Gastroesophageal sphincter (tissue), 4 donors: Measurements from ENCODE around the gene SUN5. TPM values are rescaled to one million over a fixed set of nuclear protein-coding genes. Genes with fewer than 3 reads are reported as not detected.
"Not testable (repeated sequence)": the region's sequence is repeated elsewhere in the genome, so short reads cannot be mapped to it uniquely, and the experiment has no call there.

Experiments used
- ATAC-seq: fragments of 150-250 bp; one replicate; pipeline ENCODE4 v1.9.1; 2016; ENCODE audit warnings: mild to moderate bottlenecking, moderate library complexity
- H3K27ac ChIP-seq, 4 donors: fragments of 200-600 bp; sonication (generic) in 3 of 4; 1 replicate in 3 of 4; 2 replicates in 1 of 4; pipeline ENCODE4 v1.5.1; 2016 to 2019
- H3K27me3 ChIP-seq: fragments of 200-600 bp; sonication (generic); one replicate; pipeline ENCODE4 v1.5.1; 2019
- H3K36me3 ChIP-seq, 2 donors: fragments of 200-600 bp; sonication (generic); one replicate each; pipeline ENCODE4 v1.5.1; 2019; ENCODE audit warnings: control low read depth in 1 of 2
- H3K4me1 ChIP-seq, 3 donors: fragments of 200-600 bp; sonication (generic); 1 replicate in 2 of 3; 2 replicates in 1 of 3; pipeline ENCODE4 v1.5.1; 2016 to 2019; ENCODE audit warnings: control low read depth in 2 of 3
- H3K4me3 ChIP-seq, 2 donors: fragments of 200-600 bp; sonication (generic); one replicate each; pipeline ENCODE4 v1.5.1; 2019; ENCODE audit warnings: mild to moderate bottlenecking in 1 of 2, moderate library complexity in 1 of 2
- H3K9me3 ChIP-seq, 3 donors: fragments of 200-600 bp; sonication (generic); one replicate each; pipeline ENCODE4 v1.5.1; 2017 to 2019; ENCODE audit warnings: control low read depth in 2 of 3
- EP300 ChIP-seq: sonication (generic); formaldehyde crosslinking; IDR thresholded peaks from one replicate; pipeline ENCODE4 v1.6.1; 2017; ENCODE audit warnings: antibody characterized with exemption, mild to moderate bottlenecking
- POLR2A ChIP-seq, 2 donors: fragments of 450-650 bp; IDR thresholded peaks; one replicate each; pipeline ENCODE4 v1.6.1; 2017; ENCODE audit warnings: antibody characterized with exemption in 2 of 2, mild to moderate bottlenecking in 2 of 2, moderate library complexity in 1 of 2
- POLR2AphosphoS5 ChIP-seq: sonication (generic); formaldehyde crosslinking; IDR thresholded peaks from one replicate; pipeline ENCODE4 v1.6.1; 2017; ENCODE audit warnings: antibody characterized with exemption
- WGBS, 2 donors: methylation state at CpG; one replicate each; pipeline ENCODE4 v1.1.5; 2018; ENCODE audit warnings: low coverage in 1 of 2; 5-methylcytosine and 5-hydroxymethylcytosine counted together
- total RNA-seq, 4 donors: library from RNA; depleted of rRNA; stranded (reverse); fragments of >200 nt; gene quantifications; one replicate each; pipeline ENCODE4 v1.1.0, GENCODE V29; 2016
- TF ChIP-seq, protein P1 (sequence below), 4 experiments: fragments of 200-600 bp in 2 of 4; fragments of 450-650 bp in 2 of 4; sonication (generic) in 1 of 4; IDR thresholded peaks; one replicate each; pipeline ENCODE4 v1.5.1; 2017 to 2019; ENCODE audit warnings: antibody characterized with exemption in 4 of 4, mild to moderate bottlenecking in 2 of 4, moderate library complexity in 2 of 4

Gene SUN5
- total RNA-seq, 4 donors from 2014 or later, result not detected

DNA sequence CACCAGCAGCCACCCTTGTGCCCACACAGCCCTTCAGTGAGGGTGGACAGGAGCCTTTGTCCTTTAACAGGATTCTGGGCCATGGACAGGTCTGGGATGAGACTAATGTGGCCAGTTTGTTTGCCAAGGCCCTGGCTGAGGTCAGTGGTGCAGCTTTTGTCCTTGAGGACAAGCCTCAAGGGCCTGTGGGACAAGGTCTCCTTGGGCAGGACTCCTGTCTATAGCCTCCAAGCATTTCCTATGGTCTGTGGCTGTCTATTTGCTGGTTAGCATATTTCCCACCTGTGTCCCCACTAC is 44.1 kb downstream of the SUN5 start:
- H3K36me3 ChIP-seq, result no peaks in the 10 kb centered on the region
- H3K4me3 ChIP-seq, result no peak overlapping the region
- H3K9me3 ChIP-seq, result peaks cover 0 to 40% (median 0%) of the 10 kb centered on the region in 3 donors
- no peak for TF ChIP-seq EP300
- no peak for TF ChIP-seq POLR2A (IDR thresholded peaks at IDR 0.05)
- no peak for TF ChIP-seq POLR2AphosphoS5
- TF ChIP-seq, protein P1, sequence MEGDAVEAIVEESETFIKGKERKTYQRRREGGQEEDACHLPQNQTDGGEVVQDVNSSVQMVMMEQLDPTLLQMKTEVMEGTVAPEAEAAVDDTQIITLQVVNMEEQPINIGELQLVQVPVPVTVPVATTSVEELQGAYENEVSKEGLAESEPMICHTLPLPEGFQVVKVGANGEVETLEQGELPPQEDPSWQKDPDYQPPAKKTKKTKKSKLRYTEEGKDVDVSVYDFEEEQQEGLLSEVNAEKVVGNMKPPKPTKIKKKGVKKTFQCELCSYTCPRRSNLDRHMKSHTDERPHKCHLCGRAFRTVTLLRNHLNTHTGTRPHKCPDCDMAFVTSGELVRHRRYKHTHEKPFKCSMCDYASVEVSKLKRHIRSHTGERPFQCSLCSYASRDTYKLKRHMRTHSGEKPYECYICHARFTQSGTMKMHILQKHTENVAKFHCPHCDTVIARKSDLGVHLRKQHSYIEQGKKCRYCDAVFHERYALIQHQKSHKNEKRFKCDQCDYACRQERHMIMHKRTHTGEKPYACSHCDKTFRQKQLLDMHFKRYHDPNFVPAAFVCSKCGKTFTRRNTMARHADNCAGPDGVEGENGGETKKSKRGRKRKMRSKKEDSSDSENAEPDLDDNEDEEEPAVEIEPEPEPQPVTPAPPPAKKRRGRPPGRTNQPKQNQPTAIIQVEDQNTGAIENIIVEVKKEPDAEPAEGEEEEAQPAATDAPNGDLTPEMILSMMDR (IDR thresholded peaks at IDR 0.05), result no peak
- peaks cover 5% of the 10 kb centered on the region for H3K27me3 ChIP-seq
- ATAC-seq, result no peak
- no peaks in the 10 kb centered on the region for H3K4me1 ChIP-seq
- no peak overlapping the region for H3K27ac ChIP-seq

DNA sequence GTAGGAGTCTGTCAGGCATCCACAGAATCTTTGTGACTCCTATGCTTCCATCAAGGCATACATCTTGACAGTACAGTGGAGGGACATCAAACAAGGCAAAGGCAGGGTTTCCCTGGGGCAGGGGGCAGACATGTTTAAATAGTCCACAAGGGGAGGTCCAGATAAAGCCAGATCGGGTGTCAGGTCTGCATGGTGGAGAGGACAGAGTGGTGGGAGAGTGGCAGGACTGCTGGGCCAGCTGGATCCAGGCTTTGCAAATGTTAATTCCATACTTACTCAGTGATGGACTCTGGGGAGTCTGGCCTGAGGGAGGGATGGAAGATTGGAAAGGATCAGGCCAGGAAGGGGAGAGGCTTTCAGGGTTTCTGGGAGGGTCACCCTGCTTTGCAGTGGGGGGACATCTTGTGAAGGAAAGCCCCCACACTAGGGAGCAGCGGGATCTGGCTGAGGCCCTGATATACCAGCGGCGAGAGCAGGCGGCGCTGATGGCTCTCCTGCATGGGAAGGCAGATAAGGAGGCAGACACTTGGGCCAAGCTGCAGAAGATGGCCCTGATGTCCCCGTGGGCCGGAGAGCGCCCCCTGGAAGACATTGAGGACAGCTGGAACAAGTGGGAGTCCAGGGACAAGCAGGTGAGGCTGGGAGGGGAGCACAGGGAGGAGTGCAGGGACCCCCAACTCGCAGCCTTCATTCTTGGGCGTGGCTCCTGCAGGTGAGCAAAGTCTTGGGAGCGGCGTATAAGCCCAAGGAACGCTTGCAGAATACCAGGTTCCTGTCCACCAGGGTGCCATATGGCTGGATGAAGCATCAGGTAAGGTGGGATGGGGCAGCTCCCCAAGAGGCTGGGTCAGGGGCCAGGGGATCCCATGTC is 44.6 kb downstream of the SUN5 start:
- TF ChIP-seq POLR2A (IDR thresholded peaks at IDR 0.05) (no peak), EP300 (no peak)
- ATAC-seq, result no peak
- Histone ChIP-seq H3K27me3 (peaks cover 10% of the 10 kb centered on the region), H3K36me3 (no peaks in the 10 kb centered on the region), H3K4me1 (no peaks in the 10 kb centered on the region), H3K9me3 (peaks cover 0 to 46% (median 0%) of the 10 kb centered on the region in 3 donors), H3K4me3 (no peak overlapping the region), H3K27ac (no peak overlapping the region)
- 86 to 88% methylated on average over 9 to 10 of the region's 14 CpGs for WGBS, 2 donors

DNA sequence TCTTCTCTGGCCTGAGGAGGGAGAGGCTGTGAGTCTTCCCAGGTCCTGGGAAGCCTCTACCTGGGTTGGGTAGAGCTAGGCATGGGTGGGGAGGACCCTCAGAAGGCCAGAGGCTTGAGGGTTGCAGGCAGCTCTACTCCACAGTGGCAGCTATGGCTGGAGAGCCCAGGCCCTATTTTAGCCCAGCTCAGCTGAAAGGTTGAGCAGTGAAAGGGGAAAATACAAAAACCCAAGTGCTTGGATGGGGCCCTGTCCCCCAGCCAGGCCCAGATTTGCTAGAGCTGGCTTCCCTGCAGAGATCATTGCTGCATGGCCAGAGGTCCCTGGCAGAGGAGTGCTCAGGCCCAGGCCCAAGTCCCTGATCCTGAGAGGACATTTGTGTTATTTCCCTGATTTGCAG is 45.7 kb downstream of the SUN5 start:
- Histone ChIP-seq H3K9me3 (peaks cover 0 to 56% (median 0%) of the 10 kb centered on the region in 3 donors), H3K36me3 (no peaks in the 10 kb centered on the region), H3K4me1 (no peaks in the 10 kb centered on the region), H3K27ac (no peak overlapping the region), H3K4me3 (no peak overlapping the region), H3K27me3 (peaks cover 20% of the 10 kb centered on the region)
- TF ChIP-seq POLR2AphosphoS5 (no peak), POLR2A (IDR thresholded peaks at IDR 0.05) (no peak)
- TF ChIP-seq, protein P1 (IDR thresholded peaks at IDR 0.05), result no peak
- ATAC-seq, result no peak

DNA sequence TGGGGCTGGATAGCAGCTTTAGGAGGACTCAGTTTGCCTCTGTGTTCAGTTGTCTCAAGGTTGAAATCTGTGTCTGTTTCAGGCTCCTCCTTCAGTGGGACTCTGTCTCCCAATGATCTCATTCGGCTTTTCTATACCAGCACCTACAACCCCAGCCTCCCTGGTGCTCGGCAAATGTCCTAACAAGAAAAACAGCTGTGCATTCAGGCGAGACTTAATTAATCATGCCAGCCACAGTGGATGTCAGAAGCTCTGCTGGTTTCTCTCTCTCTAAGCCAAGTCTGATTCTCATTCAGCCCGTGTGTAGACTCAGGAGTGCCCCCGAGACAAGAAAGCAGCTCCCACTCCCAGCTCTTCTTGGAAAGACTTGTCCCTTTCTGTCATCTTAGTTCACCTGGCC is 46.8 kb downstream of the SUN5 start:
- no peak overlapping the region for H3K4me3 ChIP-seq
- H3K27me3 ChIP-seq, result peaks cover 25% of the 10 kb centered on the region
- no peaks in the 10 kb centered on the region for H3K36me3 ChIP-seq
- ATAC-seq, result no peak
- no peaks in the 10 kb centered on the region for H3K4me1 ChIP-seq
- H3K27ac ChIP-seq, result no peak overlapping the region
- 75 to 83% methylated on average over 5 of the region's 5 CpGs for WGBS, 2 donors
- H3K9me3 ChIP-seq, result peaks cover 0 to 57% (median 0%) of the 10 kb centered on the region in 3 donors
- TF ChIP-seq, protein P1 (IDR thresholded peaks at IDR 0.05), result no peak
- no peak for TF ChIP-seq EP300
- TF ChIP-seq POLR2A (IDR thresholded peaks at IDR 0.05), result no peak

DNA sequence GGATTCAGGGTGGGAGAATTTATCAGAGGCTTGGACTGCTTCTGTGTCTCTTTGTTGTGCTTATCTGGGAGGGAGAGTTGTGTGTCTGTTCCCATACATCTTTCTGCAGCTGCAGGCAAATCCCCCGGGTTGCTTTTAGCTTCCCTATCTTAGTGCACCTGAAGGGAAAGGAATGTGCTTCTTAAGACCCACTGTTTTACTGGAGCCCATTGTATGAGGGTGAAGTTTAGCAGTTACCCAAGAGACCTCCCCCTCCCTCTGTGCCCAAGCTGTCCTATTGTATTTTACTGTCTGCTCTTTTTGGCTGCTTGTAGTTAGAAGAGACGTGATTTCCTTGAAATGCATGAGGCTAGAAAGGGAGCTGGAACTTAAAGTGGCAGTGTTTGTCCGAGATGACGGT is 53.7 kb downstream of the SUN5 start:
- peaks cover 32% of the 10 kb centered on the region for H3K27me3 ChIP-seq
- not testable (repeated sequence) for H3K4me1 ChIP-seq, ATAC-seq, H3K4me3 ChIP-seq, H3K36me3 ChIP-seq, H3K27ac ChIP-seq
- peaks cover 0 to 20% (median 0%) of the 10 kb centered on the region in 3 donors for H3K9me3 ChIP-seq
- 9 to 32% methylated on average over 3 to 4 of the region's 4 CpGs for WGBS, 2 donors

DNA sequence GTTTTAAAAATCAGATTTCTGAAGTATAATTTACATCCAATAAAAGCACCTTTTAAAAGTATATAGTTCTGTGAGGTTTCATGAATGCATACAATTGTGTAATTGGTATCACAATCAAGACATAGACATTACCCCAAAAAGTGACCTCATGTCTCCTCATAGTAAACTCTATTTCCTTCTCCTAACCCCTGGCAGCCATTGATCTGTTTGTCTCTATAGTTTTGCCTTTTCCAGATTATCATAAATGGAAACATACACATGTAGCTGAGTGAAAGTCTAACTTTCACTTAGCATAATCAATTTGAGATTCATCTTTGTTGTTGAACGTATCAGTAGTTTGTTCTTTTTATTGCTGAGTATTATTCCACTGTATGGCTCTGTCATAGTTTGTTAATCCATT is 57.6 kb downstream of the SUN5 start:
- no peak for TF ChIP-seq POLR2A (IDR thresholded peaks at IDR 0.05)
- no peak for TF ChIP-seq EP300
- TF ChIP-seq, protein P1 (IDR thresholded peaks at IDR 0.05), result no peak
- TF ChIP-seq POLR2AphosphoS5, result no peak
- ATAC-seq, result no peak
- WGBS, 2 donors, result 63 to 81% methylated on average over 1 of the region's 1 CpG

More for the DNA sequence above, 57.6 kb downstream of the SUN5 start:
- peaks cover 24% of the 10 kb centered on the region for H3K27me3 ChIP-seq
- peaks cover 0 to 22% (median 0%) of the 10 kb centered on the region in 3 donors for H3K9me3 ChIP-seq
- H3K4me1 ChIP-seq, result no peaks in the 10 kb centered on the region
- H3K27ac ChIP-seq, result no peak overlapping the region
- no peak overlapping the region for H3K4me3 ChIP-seq
- no peaks in the 10 kb centered on the region for H3K36me3 ChIP-seq
